Prostate gland (tissue), 2 donors: ENCODE data around the gene LMNA. TPM values are rescaled to one million over a fixed set of nuclear protein-coding genes. Genes with fewer than 3 reads are reported as not detected.
"Not testable (repeated sequence)": the region's sequence is repeated elsewhere in the genome, so short reads cannot be mapped to it uniquely, and the experiment has no call there.

Experiments used
- DNase-seq: peaks from one replicate; pipeline ENCODE4 v3.0.0-alpha.2; 2019; ENCODE audit warnings: low spot score
- H3K27ac ChIP-seq, 2 donors: fragments of 200-600 bp; sonication (generic); 2 replicates each; pipeline ENCODE4 v1.5.1; 2017 to 2019
- H3K27me3 ChIP-seq: fragments of 200-600 bp; sonication (generic); replicated peaks from 2 replicates; pipeline ENCODE4 v1.5.1; 2019; ENCODE audit not compliant: insufficient read depth
- H3K36me3 ChIP-seq, 2 donors: fragments of 200-600 bp; sonication (generic); 1 replicate in 1 of 2; 2 replicates in 1 of 2; pipeline versions ENCODE4 v1.5.1 to v1.8.1; 2017 to 2019
- H3K4me1 ChIP-seq: fragments of 200-600 bp; sonication (generic); replicated peaks from 2 replicates; pipeline ENCODE4 v1.5.1; 2019
- H3K4me3 ChIP-seq, 2 donors: fragments of 200-600 bp; sonication (generic); 2 replicates each; pipeline ENCODE4 v1.5.1; 2017 to 2019
- H3K9me3 ChIP-seq: fragments of 200-600 bp; sonication (generic); 2 replicates; pipeline ENCODE4 v1.5.1; 2017
- CTCF ChIP-seq, 4 experiments: fragments of 200-600 bp in 2 of 4; fragments of 450-650 bp in 2 of 4; sonication (generic) in 2 of 4; IDR thresholded peaks; 1 replicate in 3 of 4; 2 replicates in 1 of 4; pipeline ENCODE4 v1.5.1; 2016 to 2019; ENCODE audit warnings: antibody characterized with exemption in 4 of 4, mild to moderate bottlenecking in 2 of 4, moderate library complexity in 2 of 4
- POLR2A ChIP-seq: fragments of 450-650 bp; IDR thresholded peaks from one replicate; pipeline ENCODE4 v1.6.1; 2016; ENCODE audit warnings: antibody characterized with exemption, mild to moderate bottlenecking
- POLR2AphosphoS5 ChIP-seq: sonication (generic); formaldehyde crosslinking; IDR thresholded peaks from one replicate; pipeline ENCODE4 v1.6.1; 2017; ENCODE audit warnings: antibody characterized with exemption
- WGBS: methylation state at CpG from one replicate; pipeline ENCODE4 v1.1.5; 2018; 5-methylcytosine and 5-hydroxymethylcytosine counted together
- intact Hi-C: fragments of 100-400 bp; cut with DNase I; formaldehyde crosslinking; loops from one replicate; pipeline ENCODE4 v1.14.2; 2022
- total RNA-seq, 2 donors: library from RNA; depleted of rRNA; stranded (reverse); fragments of >200 nt; gene quantifications; one replicate each; pipeline ENCODE4 v1.1.0, GENCODE V29; 2016

The LMNA gene
- total RNA-seq, 2 donors from 2014 or later: 227 to 265 TPM

DNA sequence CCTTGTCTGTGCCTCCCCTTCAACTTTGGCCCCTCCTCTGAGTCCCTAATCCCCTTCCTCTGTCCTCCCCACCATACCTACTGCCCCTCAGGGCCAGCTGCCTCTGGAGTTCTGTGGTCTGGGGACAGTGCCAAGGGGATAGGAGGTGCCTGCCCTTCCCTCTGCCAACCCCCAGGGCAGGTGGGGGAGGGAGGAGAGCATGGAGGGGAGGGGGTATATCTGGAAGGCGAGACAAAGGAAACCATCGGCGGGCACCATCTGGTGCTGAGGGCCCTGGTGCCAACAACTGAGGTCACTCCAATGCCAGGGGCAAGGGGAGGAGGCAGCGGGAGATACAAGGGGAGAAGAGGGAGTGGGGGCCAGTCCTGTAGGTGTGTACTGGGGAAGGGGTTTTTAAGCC, 44.0 kb upstream of the LMNA start:
- no peaks in the 10 kb centered on the region for H3K27me3 ChIP-seq
- H3K4me3 ChIP-seq: no peak overlapping the region
- intact Hi-C loops: no loop called here
- H3K4me1 ChIP-seq: no peaks in the 10 kb centered on the region
- TF ChIP-seq POLR2A (no peak), CTCF (IDR thresholded peaks at IDR 0.05) (no peak), POLR2AphosphoS5 (no peak)
- no peaks in the 10 kb centered on the region for H3K36me3 ChIP-seq
- 36% methylated on average over 4 of the region's 4 CpGs for WGBS
- no peaks in the 10 kb centered on the region for H3K9me3 ChIP-seq
- no peak overlapping the region for H3K27ac ChIP-seq
- DNase-seq: no peak

DNA sequence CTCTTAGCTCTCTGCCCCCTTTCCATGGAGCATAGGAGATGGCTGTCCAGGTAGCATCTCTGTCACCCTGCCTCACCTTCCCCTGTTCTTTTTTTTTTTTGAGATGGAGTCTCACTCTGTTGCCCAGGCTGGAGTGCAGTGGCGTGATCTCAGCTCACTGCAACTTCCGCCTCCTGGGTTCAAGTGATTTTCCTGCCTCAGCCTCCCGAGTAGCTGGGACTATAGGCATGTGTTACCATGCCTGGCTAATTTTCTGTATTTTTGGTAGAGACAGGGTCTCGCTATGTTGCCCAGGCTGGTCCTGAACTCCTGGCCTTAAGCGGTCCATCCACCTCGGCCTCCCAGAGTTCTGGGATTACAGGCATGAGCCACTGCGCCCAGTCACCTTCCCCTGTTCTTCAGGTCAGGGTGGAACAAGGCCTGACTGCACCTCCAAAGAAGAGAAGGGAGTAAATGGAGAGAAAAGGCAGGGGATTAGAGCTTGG, 43.1 kb upstream of the LMNA start:
- intact Hi-C loops, H3K4me3 ChIP-seq, H3K4me1 ChIP-seq, DNase-seq, H3K27me3 ChIP-seq, H3K27ac ChIP-seq, H3K36me3 ChIP-seq, H3K9me3 ChIP-seq: not testable (repeated sequence)
- 87% methylated on average over 7 of the region's 7 CpGs for WGBS

- H3K27me3 ChIP-seq: no peaks in the 10 kb centered on the region
- no peaks in the 10 kb centered on the region for H3K4me1 ChIP-seq
- H3K4me3 ChIP-seq: no peak overlapping the region
- intact Hi-C loops: no loop called here
- H3K36me3 ChIP-seq: no peaks in the 10 kb centered on the region
- H3K9me3 ChIP-seq: no peaks in the 10 kb centered on the region
- no peak for DNase-seq
- no peak overlapping the region for H3K27ac ChIP-seq
- no peak for TF ChIP-seq CTCF (IDR thresholded peaks at IDR 0.05)
- 53% methylated on average over 6 of the region's 6 CpGs for WGBS
Measured at GRCh38 chr1:156072251-156072650, 42.3 kb upstream of the LMNA start.

GRCh38 chr1:156073110-156073687, 41.3 kb upstream of the LMNA start:
- H3K4me3 ChIP-seq: no peak overlapping the region
- TF ChIP-seq POLR2AphosphoS5 (no peak), CTCF (IDR thresholded peaks at IDR 0.05) (no peak), POLR2A (no peak)
- no peaks in the 10 kb centered on the region for H3K36me3 ChIP-seq
- intact Hi-C loops: no loop called here
- DNase-seq: no peak
- no peaks in the 10 kb centered on the region for H3K27me3 ChIP-seq
- no peaks in the 10 kb centered on the region for H3K9me3 ChIP-seq
- H3K27ac ChIP-seq: no peak overlapping the region
- 19% methylated on average over 1 of the region's 1 CpG for WGBS
- no peaks in the 10 kb centered on the region for H3K4me1 ChIP-seq

GRCh38 chr1:156073740-156074139, 40.8 kb upstream of the LMNA start:
- no peak overlapping the region for H3K4me3 ChIP-seq
- intact Hi-C loops: no loop called here
- no peak for DNase-seq

More at GRCh38 chr1:156073740-156074139, 40.8 kb upstream of the LMNA start:
- WGBS: 35% methylated on average over 5 of the region's 5 CpGs
- TF ChIP-seq POLR2AphosphoS5: no peak
- no peak for TF ChIP-seq POLR2A
- no peak for TF ChIP-seq CTCF (IDR thresholded peaks at IDR 0.05)
- no peaks in the 10 kb centered on the region for H3K27me3 ChIP-seq
- H3K4me1 ChIP-seq: no peaks in the 10 kb centered on the region
- H3K9me3 ChIP-seq: no peaks in the 10 kb centered on the region
- no peaks in the 10 kb centered on the region for H3K36me3 ChIP-seq
- no peak overlapping the region for H3K27ac ChIP-seq
